ENCODE results near the gene TULP4. TPM values are rescaled to one million over a fixed set of nuclear protein-coding genes. Genes with fewer than 3 reads are reported as not detected.

Gene TULP4
- total and polyA plus RNA-seq, 10 donors = 1.8 to 143 (median 78.1) TPM

- H3K27me3 ChIP-seq (replicated peaks in 1 of 7) = no peaks in the 10 kb centered on the region
- H3K4me3 ChIP-seq = no peak overlapping the region
- peaks cover 0 to 6% (median 0%) of the 10 kb centered on the region in 6 donors for H3K36me3 ChIP-seq
- no peak for DNase-seq
- TF ChIP-seq POLR2A (IDR thresholded peaks at IDR 0.05) (no peak), POLR2AphosphoS5 (IDR thresholded peaks at IDR 0.05) (no peak), CTCF (IDR thresholded peaks at IDR 0.05 in 8 of 11, conservative IDR thresholded peaks at IDR 0.05 in 3 of 11) (no peak)
- intact Hi-C loops (cut with DNase I; ENCODE audit: low total_unique reads) = no loop called here
- no peaks in the 10 kb centered on the region for H3K4me1 ChIP-seq
- H3K9me3 ChIP-seq = peaks cover 0 to 7% (median 1%) of the 10 kb centered on the region in 8 donors
- 75 to 88% (median 80%) methylated on average over 7 of the region's 7 CpGs for WGBS, 5 donors
- H3K27ac ChIP-seq = no peak overlapping the region
Observed at GRCh38 chr6:158303210-158303731, 9.0 kb upstream of the TULP4 start.

GRCh38 chr6:158304254-158304653, 8.0 kb upstream of the TULP4 start:
- Histone ChIP-seq H3K9me3 (no peaks in the 10 kb centered on the region), H3K36me3 (no peaks in the 10 kb centered on the region), H3K27me3 (replicated peaks in 1 of 7) (no peaks in the 10 kb centered on the region), H3K4me1 (no peaks in the 10 kb centered on the region), H3K27ac (no peak overlapping the region), H3K4me3 (no peak overlapping the region)
- TF ChIP-seq POLR2A (IDR thresholded peaks at IDR 0.05) = no peak
- no peak for TF ChIP-seq POLR2AphosphoS5 (IDR thresholded peaks at IDR 0.05)
- no peak for TF ChIP-seq CTCF (IDR thresholded peaks at IDR 0.05 in 8 of 11, conservative IDR thresholded peaks at IDR 0.05 in 3 of 11)
- intact Hi-C loops (cut with DNase I; ENCODE audit: low total_unique reads) = no loop called here
- no peak for DNase-seq

GRCh38 chr6:158309814-158310213, 2.5 kb upstream of the TULP4 start:
- Histone ChIP-seq H3K4me3 (no peak overlapping the region), H3K4me1 (peaks cover 0 to 20% (median 11%) of the 10 kb centered on the region in 6 donors), H3K36me3 (peaks cover 0 to 29% (median 4%) of the 10 kb centered on the region in 6 donors), H3K9me3 (no peaks in the 10 kb centered on the region), H3K27ac (no peak overlapping the region), H3K27me3 (replicated peaks in 1 of 7) (no peaks in the 10 kb centered on the region)
- TF ChIP-seq CTCF (IDR thresholded peaks at IDR 0.05 in 8 of 11, conservative IDR thresholded peaks at IDR 0.05 in 3 of 11) = no peak
- no peak for TF ChIP-seq POLR2A (IDR thresholded peaks at IDR 0.05)
- TF ChIP-seq POLR2AphosphoS5 (IDR thresholded peaks at IDR 0.05) = no peak
- intact Hi-C loops (cut with DNase I; ENCODE audit: low total_unique reads) = no loop called here
- 80 to 100% (median 96%) methylated on average over 3 to 5 of the region's 5 CpGs for WGBS, 5 donors
- no peak for DNase-seq

- Histone ChIP-seq H3K4me3 (no peak overlapping the region), H3K27me3 (replicated peaks in 1 of 7) (no peaks in the 10 kb centered on the region), H3K27ac (no peak overlapping the region), H3K4me1 (peaks cover 0 to 22% (median 11%) of the 10 kb centered on the region in 6 donors), H3K36me3 (peaks cover 0 to 36% (median 4%) of the 10 kb centered on the region in 6 donors), H3K9me3 (peaks cover 0 to 3% (median 0%) of the 10 kb centered on the region in 8 donors)
- TF ChIP-seq POLR2AphosphoS5 (IDR thresholded peaks at IDR 0.05) = no peak
- no peak for TF ChIP-seq CTCF (IDR thresholded peaks at IDR 0.05 in 8 of 11, conservative IDR thresholded peaks at IDR 0.05 in 3 of 11)
- no peak for TF ChIP-seq POLR2A (IDR thresholded peaks at IDR 0.05)
- intact Hi-C loops (cut with DNase I; ENCODE audit: low total_unique reads) = no loop called here
- WGBS, 5 donors = 66 to 82% (median 70%) methylated on average over 8 of the region's 8 CpGs
- no peak for DNase-seq
Observed at GRCh38 chr6:158311193-158311592, 1.1 kb upstream of the TULP4 start.
